Measurements from ENCODE around the gene LHPP.

DNA sequence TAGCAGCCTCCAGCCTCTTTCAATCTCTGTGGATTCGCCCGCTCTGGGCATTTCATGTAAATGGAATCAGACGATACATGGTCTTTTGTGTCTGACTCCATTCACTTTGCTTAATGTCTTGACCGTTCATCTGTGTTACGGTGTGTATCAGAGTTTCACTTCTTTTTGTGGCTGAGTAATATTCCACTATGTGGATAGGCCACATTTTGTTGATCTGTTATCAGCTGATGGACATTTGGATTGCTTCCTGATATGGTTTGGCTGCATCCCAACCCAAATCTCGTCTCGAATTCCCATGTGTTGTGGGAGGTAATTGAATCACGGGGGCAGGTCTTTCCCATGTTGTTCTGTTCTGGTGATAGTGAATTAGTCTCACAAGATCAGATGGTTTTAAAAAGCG, 109.0 kb downstream of the LHPP start:
- TF ChIP-seq CTCF (IDR thresholded peaks at IDR 0.05) = no peak
- no peak for TF ChIP-seq EP300 (IDR thresholded peaks at IDR 0.05; ENCODE audit: low read depth)
- no peak for TF ChIP-seq POLR2A (IDR thresholded peaks at IDR 0.05)
- no peak for TF ChIP-seq POLR2AphosphoS5 (IDR thresholded peaks at IDR 0.05)

Data from transverse colon (tissue), 4 donors.